C4-2B (cell line): ENCODE data around the gene CCDC9.

ENCODE experiments used
- ZFX ChIP-seq: fragments of 450-650 bp; IDR thresholded peaks from 2 replicates; pipeline ENCODE4 v1.6.1; 2017
- TF ChIP-seq, protein P1 (sequence below): fragments of 450-650 bp; conservative IDR thresholded peaks from 2 replicates; pipeline ENCODE4 v1.5.1; 2017; ENCODE audit warnings: mild to moderate bottlenecking

DNA sequence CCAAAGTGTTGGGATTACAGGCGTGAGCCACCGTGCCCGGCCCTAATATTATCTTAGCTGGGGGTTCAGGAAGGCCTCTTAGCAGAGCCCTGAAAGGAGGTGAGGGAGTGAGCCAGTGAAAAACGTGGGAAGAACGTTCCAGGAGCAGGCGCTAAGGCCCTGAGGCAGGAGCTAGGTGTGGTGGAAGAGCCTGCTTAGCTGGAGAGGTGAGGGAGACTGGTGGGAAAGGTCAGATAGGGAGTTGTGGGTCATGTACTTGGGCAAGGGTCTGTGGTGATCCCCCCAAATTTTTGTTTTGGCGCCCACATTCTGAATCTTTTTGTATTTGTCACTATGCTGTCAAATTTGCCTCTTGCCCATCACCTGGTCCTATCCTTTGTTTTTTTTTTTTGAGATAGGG is 13.3 kb downstream of the CCDC9 start:
- TF ChIP-seq, protein P1, sequence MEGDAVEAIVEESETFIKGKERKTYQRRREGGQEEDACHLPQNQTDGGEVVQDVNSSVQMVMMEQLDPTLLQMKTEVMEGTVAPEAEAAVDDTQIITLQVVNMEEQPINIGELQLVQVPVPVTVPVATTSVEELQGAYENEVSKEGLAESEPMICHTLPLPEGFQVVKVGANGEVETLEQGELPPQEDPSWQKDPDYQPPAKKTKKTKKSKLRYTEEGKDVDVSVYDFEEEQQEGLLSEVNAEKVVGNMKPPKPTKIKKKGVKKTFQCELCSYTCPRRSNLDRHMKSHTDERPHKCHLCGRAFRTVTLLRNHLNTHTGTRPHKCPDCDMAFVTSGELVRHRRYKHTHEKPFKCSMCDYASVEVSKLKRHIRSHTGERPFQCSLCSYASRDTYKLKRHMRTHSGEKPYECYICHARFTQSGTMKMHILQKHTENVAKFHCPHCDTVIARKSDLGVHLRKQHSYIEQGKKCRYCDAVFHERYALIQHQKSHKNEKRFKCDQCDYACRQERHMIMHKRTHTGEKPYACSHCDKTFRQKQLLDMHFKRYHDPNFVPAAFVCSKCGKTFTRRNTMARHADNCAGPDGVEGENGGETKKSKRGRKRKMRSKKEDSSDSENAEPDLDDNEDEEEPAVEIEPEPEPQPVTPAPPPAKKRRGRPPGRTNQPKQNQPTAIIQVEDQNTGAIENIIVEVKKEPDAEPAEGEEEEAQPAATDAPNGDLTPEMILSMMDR = no peak
- TF ChIP-seq ZFX = no peak
